Esophagus squamous epithelium (tissue), 5 donors: ENCODE data around the gene SAXO1. TPM values are rescaled to one million over a fixed set of nuclear protein-coding genes. Genes with fewer than 3 reads are reported as not detected.

Experiments
- DNase-seq: peaks from one replicate; lab custom pipeline; 2025; lab: John Stamatoyannopoulos, UW
- H3K27ac ChIP-seq, 4 donors: fragments of 200-600 bp; sonication (generic); one replicate each; pipeline ENCODE4 v1.5.1; 2016 to 2019; ENCODE audit warnings: mild to moderate bottlenecking in 1 of 4
- H3K27me3 ChIP-seq, 4 donors: fragments of 200-600 bp; sonication (generic); 1 replicate in 3 of 4; 2 replicates in 1 of 4; pipeline versions ENCODE4 v1.5.1 to v1.6.0; 2017 to 2021; ENCODE audit warnings: antibody characterized with exemption in 1 of 4
- H3K36me3 ChIP-seq, 3 donors: fragments of 200-600 bp; sonication (generic); one replicate each; pipeline ENCODE4 v1.5.1; 2016 to 2019
- H3K4me1 ChIP-seq, 3 donors: fragments of 200-600 bp; sonication (generic); one replicate each; pipeline ENCODE4 v1.5.1; 2017 to 2019
- H3K4me3 ChIP-seq, 4 donors: fragments of 200-600 bp; sonication (generic); 1 replicate in 3 of 4; 2 replicates in 1 of 4; pipeline ENCODE4 v1.5.1; 2016 to 2019; ENCODE audit warnings: mild to moderate bottlenecking in 2 of 4, moderate library complexity in 1 of 4
- H3K9me3 ChIP-seq, 3 donors: fragments of 200-600 bp; sonication (generic); one replicate each; pipeline ENCODE4 v1.5.1; 2016 to 2019
- CTCF ChIP-seq, 6 experiments: fragments of 450-650 bp in 4 of 6; fragments of 200-600 bp in 2 of 6; sonication (generic) in 2 of 6; IDR thresholded peaks; one replicate each; pipeline ENCODE4 v1.5.1; 2016 to 2019; ENCODE audit warnings: antibody characterized with exemption in 6 of 6, mild to moderate bottlenecking in 4 of 6, moderate library complexity in 4 of 6
- POLR2A ChIP-seq, 4 donors: fragments of 450-650 bp; IDR thresholded peaks; one replicate each; pipeline ENCODE4 v1.6.1; 2017; ENCODE audit warnings: antibody characterized with exemption in 4 of 4, mild to moderate bottlenecking in 4 of 4, moderate library complexity in 3 of 4
- WGBS, 2 donors: methylation state at CpG; one replicate each; pipeline ENCODE4 v1.1.5; 2018; 5-methylcytosine and 5-hydroxymethylcytosine counted together
- intact Hi-C: fragments of 100-400 bp; cut with DNase I; formaldehyde crosslinking; loops from one replicate; pipeline ENCODE4 v1.15.0; 2022
- total RNA-seq, 4 donors: library from RNA; depleted of rRNA; stranded (reverse); fragments of >200 nt; gene quantifications; one replicate each; pipeline ENCODE4 v1.1.0, GENCODE V29; 2016
- donor health status: DM: yes; HTN: yes; CAD: no.

Gene SAXO1
- total RNA-seq, 4 donors from 2014 or later, result not detected

GRCh38 chr9:19049917-19050636, 17.1 kb upstream of the SAXO1 start:
- Histone ChIP-seq H3K27ac (peak overlapping the region; percentile 94 to 97 (median 96)), H3K27me3 (no peaks in the 10 kb centered on the region), H3K4me1 (peaks cover 4 to 44% (median 24%) of the 10 kb centered on the region in 3 donors), H3K36me3 (no peaks in the 10 kb centered on the region), H3K9me3 (no peaks in the 10 kb centered on the region), H3K4me3 (peak overlapping the region; percentile 62 to 86 (median 82))
- intact Hi-C loops, result no loop called here
- WGBS, 2 donors, result 6 to 14% methylated on average over 23 to 30 of the region's 33 CpGs
- TF ChIP-seq CTCF (IDR thresholded peaks at IDR 0.05), result no peak
- TF ChIP-seq POLR2A (IDR thresholded peaks at IDR 0.05), result no peak
- no peak for DNase-seq

- intact Hi-C loops, result no loop called here
Observed at GRCh38 chr9:19048966-19049916, 16.2 kb upstream of the SAXO1 start, which contains the start of gene RRAGA. Gene RRAGA (plus strand): TSS chr9:19049427. CDS start chr9:19049660, 233 bp downstream.

GRCh38 chr9:19036611-19037010, 3.6 kb upstream of the SAXO1 start:
- H3K4me1 ChIP-seq, result no peaks in the 10 kb centered on the region
- intact Hi-C loops, result no loop called here
- DNase-seq, result no peak
- H3K27ac ChIP-seq, result no peak overlapping the region
- no peak for TF ChIP-seq POLR2A (IDR thresholded peaks at IDR 0.05)
- TF ChIP-seq CTCF (IDR thresholded peaks at IDR 0.05), result no peak
- WGBS, 2 donors, result 92 to 100% methylated on average over 1 to 5 of the region's 5 CpGs
- H3K27me3 ChIP-seq, result no peaks in the 10 kb centered on the region
- H3K9me3 ChIP-seq, result no peaks in the 10 kb centered on the region
- H3K4me3 ChIP-seq, result no peak overlapping the region
- H3K36me3 ChIP-seq, result no peaks in the 10 kb centered on the region

More at GRCh38 chr9:19048966-19049916, 16.2 kb upstream of the SAXO1 start, which contains the start of gene RRAGA:
- Histone ChIP-seq H3K9me3 (no peaks in the 10 kb centered on the region), H3K27ac (peak within 1 kb of the TSS; percentile 94 to 97 (median 96)), H3K36me3 (no peaks in the 10 kb centered on the region), H3K4me3 (peak within 1 kb of the TSS; percentile 62 to 86 (median 82)), H3K4me1 (peaks cover 4 to 44% (median 24%) of the 10 kb centered on the region in 3 donors), H3K27me3 (no peaks in the 10 kb centered on the region)
- peak; percentile 79 for DNase-seq
- TF ChIP-seq POLR2A (IDR thresholded peaks at IDR 0.05) (peak in 3 of 4 donors; percentile 39 to 88 (median 84)), CTCF (IDR thresholded peaks at IDR 0.05) (peak; percentile 80 to 95 (median 92))
- 0 to 1% methylated on average over 14 to 26 of the region's 82 CpGs for WGBS, 2 donors

- DNase-seq, result no peak
- intact Hi-C loops, result no loop called here
- WGBS, 2 donors, result 51 to 61% methylated on average over 5 to 14 of the region's 14 CpGs
Observed at GRCh38 chr9:19032406-19032805, 603 bp downstream of the SAXO1 start.

More at GRCh38 chr9:19032406-19032805, 603 bp downstream of the SAXO1 start:
- no peaks in the 10 kb centered on the region for H3K4me1 ChIP-seq
- peaks cover 0 to 4% (median 0%) of the 10 kb centered on the region in 4 donors for H3K27me3 ChIP-seq
- no peak overlapping the region for H3K4me3 ChIP-seq
- TF ChIP-seq POLR2A (IDR thresholded peaks at IDR 0.05) (no peak), CTCF (IDR thresholded peaks at IDR 0.05) (no peak)
- no peaks in the 10 kb centered on the region for H3K9me3 ChIP-seq
- H3K36me3 ChIP-seq, result no peaks in the 10 kb centered on the region
- no peak overlapping the region for H3K27ac ChIP-seq
